Stimulated activated naive CD8-positive, alpha-beta T cell treated with anti-CD3 and anti-CD28 coated beads, Interleukin-15, amount 100 ng/mL, for 72 hours (primary cell): ENCODE measurements around the gene PTPRQ.

ENCODE experiments used
- ATAC-seq: fragments of 150-1000 bp; cut with Tn5 transposase; 2 replicates; pipeline ENCODE4 v1.10.0; 2021; ENCODE audit warnings: mild to moderate bottlenecking, moderate library complexity
- DNase-seq, 2 donors: peaks; one replicate each; pipeline ENCODE4 v3.0.0; 2021 to 2022
- H3K27ac Mint-ChIP-seq, 2 donors: one replicate each; pipeline ENCODE4 v1.8.0; 2022; ENCODE audit warnings: mild to moderate bottlenecking in 2 of 2, mixed read lengths in 2 of 2, moderate library complexity in 2 of 2
- H3K27me3 Mint-ChIP-seq: one replicate; pipeline ENCODE4 v1.8.0; 2022; ENCODE audit warnings: mixed read lengths
- H3K4me1 Mint-ChIP-seq: one replicate; pipeline ENCODE4 v1.8.0; 2022; ENCODE audit warnings: mild to moderate bottlenecking, mixed read lengths
- H3K4me3 Mint-ChIP-seq, 2 donors: one replicate each; pipeline ENCODE4 v1.8.0; 2022; ENCODE audit warnings: mild to moderate bottlenecking in 2 of 2, mixed read lengths in 2 of 2, moderate library complexity in 1 of 2
- H3K9me3 Mint-ChIP-seq, 2 donors: one replicate each; pipeline ENCODE4 v1.8.0; 2022; ENCODE audit warnings: mixed read lengths in 2 of 2

Gene PTPRQ

GRCh38 chr12:80494836-80495235 is 50.8 kb downstream of the PTPRQ start:
- peaks cover 0 to 4% of the 10 kb centered on the region in 2 donors for H3K9me3 Mint-ChIP-seq
- H3K4me1 Mint-ChIP-seq: no peaks in the 10 kb centered on the region
- DNase-seq (no peak), ATAC-seq (no peak)
- no peak overlapping the region for H3K27ac Mint-ChIP-seq
- no peak overlapping the region for H3K4me3 Mint-ChIP-seq
- H3K27me3 Mint-ChIP-seq: no peaks in the 10 kb centered on the region

DNA sequence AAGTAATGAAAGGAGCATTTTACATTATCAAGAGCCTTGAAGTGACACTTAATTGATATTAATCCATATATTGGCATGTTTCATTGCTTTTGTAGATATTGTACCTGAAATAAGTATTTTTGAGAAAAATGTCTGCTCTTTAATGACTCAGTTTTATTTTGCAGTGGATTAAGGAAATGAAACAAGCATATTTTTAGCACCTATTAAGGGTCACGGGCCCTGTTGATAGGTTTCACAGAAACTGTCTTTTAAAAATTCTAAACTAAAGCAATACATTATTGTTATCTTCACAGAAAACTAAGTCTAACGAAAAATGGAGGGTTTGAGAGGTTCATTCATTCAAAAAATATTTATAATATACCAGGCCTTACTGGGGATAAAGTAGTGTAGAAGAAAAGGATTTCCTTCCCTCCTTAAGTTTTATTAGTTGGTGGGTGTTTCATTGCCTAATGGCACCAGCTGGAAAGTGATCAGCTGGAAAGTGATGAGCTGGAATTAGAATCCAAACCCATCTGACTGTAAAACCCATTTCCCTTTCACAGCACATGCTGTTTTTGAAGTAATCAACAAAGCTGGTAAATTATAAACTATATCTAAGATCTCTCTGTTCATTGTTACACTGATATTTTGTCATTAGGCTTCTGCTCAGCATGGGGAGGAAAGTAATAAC is 54.2 kb downstream of the PTPRQ start:
- Mint-ChIP-seq H3K9me3 (peaks cover 0 to 4% of the 10 kb centered on the region in 2 donors), H3K27ac (no peak overlapping the region), H3K27me3 (no peaks in the 10 kb centered on the region), H3K4me3 (no peak overlapping the region), H3K4me1 (no peaks in the 10 kb centered on the region)
- DNase-seq (no peak), ATAC-seq (no peak)

DNA sequence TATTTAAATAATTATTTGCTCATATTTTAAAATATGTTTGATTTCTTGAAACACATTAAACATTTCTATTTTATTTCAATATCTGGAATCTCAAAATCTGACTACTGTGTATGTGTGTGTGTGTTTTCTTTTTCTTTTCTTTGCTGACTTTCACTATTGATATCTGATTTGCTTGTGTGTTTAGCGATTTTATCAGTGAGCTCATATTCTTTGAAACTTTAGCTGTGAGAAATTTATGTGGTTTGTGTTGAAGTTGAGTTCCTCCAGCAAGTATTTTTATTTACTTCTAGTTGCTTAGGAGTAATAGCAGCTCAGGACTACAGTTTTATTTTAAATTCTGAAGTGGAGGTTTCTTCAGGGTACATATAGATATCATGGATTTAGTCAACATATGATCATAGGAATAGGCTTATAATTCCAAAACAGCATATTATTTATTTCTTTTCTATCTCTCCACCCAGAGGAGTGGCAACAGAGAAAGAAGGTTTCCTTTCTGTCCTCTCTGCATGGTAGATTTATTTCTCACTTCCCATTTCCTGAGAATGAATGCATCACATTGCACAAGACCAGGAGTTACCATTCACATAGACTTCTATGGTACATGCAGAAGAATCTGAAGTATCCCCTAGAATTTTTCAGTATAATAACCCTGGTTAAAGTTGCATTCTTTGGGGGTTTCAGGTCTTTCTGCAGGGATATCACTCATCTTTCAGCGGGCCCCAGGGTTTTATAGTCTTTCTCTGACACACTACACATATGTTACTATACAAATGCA is 60.5 kb downstream of the PTPRQ start:
- Mint-ChIP-seq H3K4me3 (no peak overlapping the region), H3K27me3 (no peaks in the 10 kb centered on the region), H3K27ac (no peak overlapping the region), H3K9me3 (peaks cover 0 to 5% of the 10 kb centered on the region in 2 donors), H3K4me1 (no peaks in the 10 kb centered on the region)
- no peak for DNase-seq
- no peak for ATAC-seq

- H3K4me1 Mint-ChIP-seq: no peaks in the 10 kb centered on the region
- H3K27ac Mint-ChIP-seq: no peak overlapping the region
- H3K9me3 Mint-ChIP-seq: peaks cover 0 to 16% of the 10 kb centered on the region in 2 donors
- no peak for DNase-seq
- peaks cover 8% of the 10 kb centered on the region for H3K27me3 Mint-ChIP-seq
- no peak overlapping the region for H3K4me3 Mint-ChIP-seq
- no peak for ATAC-seq
These were observed 65.9 kb downstream of the PTPRQ start for GRCh38 chr12:80509781-80510556.

GRCh38 chr12:80512781-80513180 is 68.7 kb downstream of the PTPRQ start:
- Mint-ChIP-seq H3K9me3 (peaks cover 5 to 19% of the 10 kb centered on the region in 2 donors), H3K4me3 (no peak overlapping the region), H3K4me1 (no peaks in the 10 kb centered on the region), H3K27ac (no peak overlapping the region), H3K27me3 (peaks cover 8% of the 10 kb centered on the region)
- DNase-seq (no peak), ATAC-seq (no peak)

DNA sequence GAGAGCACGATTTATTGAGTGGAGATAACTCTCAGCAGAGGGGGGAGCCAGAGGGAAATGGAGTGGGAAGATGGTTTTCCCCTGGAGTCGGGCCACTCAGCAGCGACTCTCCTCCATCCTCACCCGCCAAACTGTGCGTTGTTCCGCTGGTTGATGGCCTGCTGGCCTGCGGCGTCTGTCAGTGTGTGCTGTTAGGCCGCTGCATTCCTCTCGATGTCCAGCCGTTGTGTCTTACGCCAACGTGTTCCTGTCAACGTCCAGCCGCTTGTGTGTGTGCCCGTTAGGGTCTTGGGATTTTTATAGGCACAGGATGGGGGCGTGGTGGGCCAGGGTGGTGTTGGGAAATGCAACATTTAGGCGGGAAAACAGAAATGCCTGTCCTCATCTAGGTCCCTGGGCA is 69.2 kb downstream of the PTPRQ start:
- ATAC-seq: no peak
- peaks cover 8% of the 10 kb centered on the region for H3K27me3 Mint-ChIP-seq
- no peak overlapping the region for H3K4me3 Mint-ChIP-seq
- DNase-seq: no peak
- H3K4me1 Mint-ChIP-seq: no peaks in the 10 kb centered on the region
- no peak overlapping the region for H3K27ac Mint-ChIP-seq
- H3K9me3 Mint-ChIP-seq: peaks cover 8 to 24% of the 10 kb centered on the region in 2 donors

- H3K4me3 Mint-ChIP-seq: no peak overlapping the region
- ATAC-seq: no peak
- no peak overlapping the region for H3K27ac Mint-ChIP-seq
- DNase-seq: no peak
- peaks cover 6% of the 10 kb centered on the region for H3K27me3 Mint-ChIP-seq
- peaks cover 10 to 18% of the 10 kb centered on the region in 2 donors for H3K9me3 Mint-ChIP-seq
- H3K4me1 Mint-ChIP-seq: no peaks in the 10 kb centered on the region
These were observed 73.6 kb downstream of the PTPRQ start for GRCh38 chr12:80517655-80518054.

- DNase-seq (no peak), ATAC-seq (no peak)
- H3K4me3 Mint-ChIP-seq: no peak overlapping the region
- H3K27ac Mint-ChIP-seq: no peak overlapping the region
- no peaks in the 10 kb centered on the region for H3K9me3 Mint-ChIP-seq
- H3K4me1 Mint-ChIP-seq: no peaks in the 10 kb centered on the region
- no peaks in the 10 kb centered on the region for H3K27me3 Mint-ChIP-seq
These were observed 87.6 kb downstream of the PTPRQ start for GRCh38 chr12:80531646-80532045.

DNA sequence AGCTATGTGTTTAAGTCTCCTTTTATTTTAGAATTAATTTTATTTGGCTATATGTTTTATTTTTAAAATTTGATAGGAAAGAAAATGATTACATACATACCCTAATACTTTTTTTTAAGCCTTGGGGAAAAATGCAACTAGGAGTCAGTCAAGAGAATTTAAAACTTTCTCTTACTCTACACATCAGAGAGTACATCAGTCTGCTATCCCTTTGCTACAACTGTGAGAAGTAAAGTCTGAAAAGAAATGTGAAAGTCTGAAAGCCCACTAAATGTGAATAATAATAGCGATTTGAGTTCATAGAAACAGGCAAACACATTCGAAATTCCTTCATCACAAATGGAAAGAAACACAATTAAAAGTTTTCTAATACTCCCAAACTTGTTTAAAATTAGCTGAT is 95.0 kb downstream of the PTPRQ start:
- Mint-ChIP-seq H3K4me3 (no peak overlapping the region), H3K9me3 (no peaks in the 10 kb centered on the region), H3K27ac (no peak overlapping the region), H3K4me1 (no peaks in the 10 kb centered on the region), H3K27me3 (no peaks in the 10 kb centered on the region)
- no peak for ATAC-seq
- DNase-seq: no peak

DNA sequence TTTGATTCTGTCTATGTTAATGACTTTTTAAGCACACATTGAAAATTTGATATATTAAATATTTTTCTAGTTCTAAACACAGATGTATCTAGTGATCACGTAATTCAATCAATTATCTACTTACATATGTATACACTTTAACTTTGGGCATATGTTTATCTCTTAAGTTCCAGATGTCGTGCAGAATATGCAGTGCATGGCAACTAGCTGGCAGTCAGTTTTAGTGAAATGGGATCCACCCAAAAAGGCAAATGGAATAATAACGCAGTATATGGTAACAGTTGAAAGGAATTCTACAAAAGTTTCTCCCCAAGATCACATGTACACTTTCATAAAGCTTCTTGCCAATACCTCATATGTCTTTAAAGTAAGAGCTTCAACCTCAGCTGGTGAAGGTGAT is 105.3 kb downstream of the PTPRQ start:
- no peak overlapping the region for H3K27ac Mint-ChIP-seq
- ATAC-seq: no peak

DNA sequence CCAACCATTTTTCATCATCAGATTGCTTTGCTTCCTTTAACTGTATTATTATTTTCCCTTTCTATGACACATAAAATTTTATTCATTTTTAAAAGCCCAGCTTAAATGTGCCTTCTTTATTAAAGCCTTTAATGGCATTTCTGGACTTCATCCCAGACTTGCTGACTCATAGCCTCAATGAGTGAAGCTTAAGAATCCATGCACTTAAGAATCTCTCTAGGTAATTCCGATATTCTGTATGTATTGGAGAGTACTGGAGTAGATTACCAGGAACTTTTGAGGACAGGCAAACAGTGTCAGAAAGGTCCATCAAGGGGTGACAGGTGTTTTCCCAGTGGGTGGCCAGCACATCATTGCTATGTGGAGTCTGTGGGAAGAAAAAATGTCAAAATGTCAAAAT is 107.9 kb downstream of the PTPRQ start:
- ATAC-seq (no peak), DNase-seq (no peak)
- Mint-ChIP-seq H3K27me3 (no peaks in the 10 kb centered on the region), H3K4me1 (no peaks in the 10 kb centered on the region), H3K27ac (no peak overlapping the region), H3K4me3 (no peak overlapping the region), H3K9me3 (no peaks in the 10 kb centered on the region)

More for the DNA sequence above, 105.3 kb downstream of the PTPRQ start:
- Mint-ChIP-seq H3K4me3 (no peak overlapping the region), H3K9me3 (no peaks in the 10 kb centered on the region), H3K4me1 (no peaks in the 10 kb centered on the region), H3K27me3 (no peaks in the 10 kb centered on the region)
- no peak for DNase-seq

GRCh38 chr12:80553316-80553715 is 109.3 kb downstream of the PTPRQ start:
- no peak overlapping the region for H3K27ac Mint-ChIP-seq
- DNase-seq (no peak), ATAC-seq (no peak)
- no peaks in the 10 kb centered on the region for H3K27me3 Mint-ChIP-seq
- no peak overlapping the region for H3K4me3 Mint-ChIP-seq
- no peaks in the 10 kb centered on the region for H3K4me1 Mint-ChIP-seq
- no peaks in the 10 kb centered on the region for H3K9me3 Mint-ChIP-seq

GRCh38 chr12:80556566-80556965 is 112.5 kb downstream of the PTPRQ start:
- DNase-seq (no peak), ATAC-seq (no peak)
- Mint-ChIP-seq H3K27ac (no peak overlapping the region), H3K27me3 (no peaks in the 10 kb centered on the region), H3K4me3 (no peak overlapping the region), H3K9me3 (no peaks in the 10 kb centered on the region), H3K4me1 (no peaks in the 10 kb centered on the region)

DNA sequence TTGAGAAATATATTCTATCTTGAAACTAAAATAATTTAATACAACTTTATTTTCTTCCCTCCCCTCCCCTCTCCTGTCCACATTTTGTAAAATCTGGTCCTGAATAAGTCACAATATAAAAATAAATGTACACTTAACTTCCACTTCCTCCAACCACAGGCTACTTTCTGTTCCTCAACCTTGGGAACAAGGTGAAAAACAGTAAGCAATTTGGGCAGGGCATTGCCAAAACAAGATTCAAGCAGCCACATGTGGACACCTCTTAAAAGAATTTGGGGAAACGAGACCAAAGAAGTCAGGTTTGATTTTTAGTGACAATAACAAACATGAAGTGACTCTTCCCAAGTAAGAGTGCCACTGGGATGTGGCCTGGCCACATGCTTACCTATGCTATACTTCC is 115.7 kb downstream of the PTPRQ start:
- Mint-ChIP-seq H3K4me3 (no peak overlapping the region), H3K9me3 (peaks cover 0 to 4% of the 10 kb centered on the region in 2 donors), H3K27me3 (no peaks in the 10 kb centered on the region), H3K27ac (no peak overlapping the region), H3K4me1 (no peaks in the 10 kb centered on the region)
- ATAC-seq (no peak), DNase-seq (no peak)

GRCh38 chr12:80565271-80565670 is 121.2 kb downstream of the PTPRQ start:
- Mint-ChIP-seq H3K4me3 (no peak overlapping the region), H3K27ac (no peak overlapping the region), H3K9me3 (peaks cover 0 to 4% of the 10 kb centered on the region in 2 donors), H3K4me1 (no peaks in the 10 kb centered on the region), H3K27me3 (no peaks in the 10 kb centered on the region)
- DNase-seq (no peak), ATAC-seq (no peak)

GRCh38 chr12:80567401-80567800 is 123.4 kb downstream of the PTPRQ start:
- ATAC-seq (no peak), DNase-seq (no peak)
- no peaks in the 10 kb centered on the region for H3K4me1 Mint-ChIP-seq
- no peaks in the 10 kb centered on the region for H3K27me3 Mint-ChIP-seq
- H3K4me3 Mint-ChIP-seq: no peak overlapping the region
- H3K9me3 Mint-ChIP-seq: peaks cover 0 to 4% of the 10 kb centered on the region in 2 donors
- no peak overlapping the region for H3K27ac Mint-ChIP-seq
